Loucy (cell line): ENCODE measurements around the gene ZC3H18.

Source experiments
- H2AFZ ChIP-seq: fragments of 200-600 bp; sonication (generic); 2 replicates; pipeline ENCODE4 v1.6.0; 2016; ENCODE audit warnings: antibody characterized with exemption, mild to moderate bottlenecking, low read length, moderate library complexity
- H3F3A ChIP-seq: fragments of 200-600 bp; 2 replicates; pipeline ENCODE4 v1.6.0; 2016; ENCODE audit warnings: antibody characterized with exemption, low read depth, mild to moderate bottlenecking
- H3K27me3 ChIP-seq: fragments of 200-600 bp; sonication (generic); 2 replicates; pipeline ENCODE4 v1.6.1; 2014; ENCODE audit warnings: low read length, mild to moderate bottlenecking; ENCODE audit not compliant: insufficient read depth, poor library complexity, severe bottlenecking
- H3K36me3 ChIP-seq: fragments of 200-600 bp; sonication (generic); 2 replicates; pipeline ENCODE4 v1.6.1; 2016; ENCODE audit warnings: low read length; ENCODE audit not compliant: insufficient read depth
- H3K4me1 ChIP-seq: fragments of 200-600 bp; sonication (generic); 2 replicates; pipeline ENCODE4 v1.5.1; 2014; ENCODE audit warnings: low read length, mild to moderate bottlenecking; ENCODE audit not compliant: insufficient read depth, poor library complexity, severe bottlenecking
- H3K4me2 ChIP-seq: fragments of 200-600 bp; sonication (generic); 2 replicates; pipeline ENCODE4 v1.6.0; 2014; ENCODE audit warnings: antibody characterized with exemption, low read length, low read depth, mild to moderate bottlenecking; ENCODE audit not compliant: poor library complexity, severe bottlenecking
- H3K4me3 ChIP-seq: fragments of 200-600 bp; sonication (generic); 2 replicates; pipeline ENCODE4 v1.5.1; 2014; ENCODE audit warnings: low read length, mild to moderate bottlenecking, mixed read lengths; ENCODE audit not compliant: poor library complexity, severe bottlenecking
- H3K79me2 ChIP-seq: fragments of 200-600 bp; sonication (generic); 2 replicates; pipeline ENCODE4 v1.6.1; 2014; ENCODE audit warnings: low read length; ENCODE audit not compliant: insufficient read depth
- H3K9ac ChIP-seq: fragments of 200-600 bp; sonication (generic); 2 replicates; pipeline ENCODE4 v1.6.0; 2014; ENCODE audit warnings: mild to moderate bottlenecking, low read depth, low read length, moderate library complexity; ENCODE audit not compliant: poor library complexity, severe bottlenecking
- H3K9me2 ChIP-seq: fragments of 200-600 bp; sonication (generic); replicated peaks from 2 replicates; pipeline ENCODE4 v1.6.1; 2016; ENCODE audit warnings: low read depth, low read length, mixed read lengths
- H3K9me3 ChIP-seq: fragments of 200-600 bp; sonication (generic); 2 replicates; pipeline ENCODE4 v1.6.1; 2014; ENCODE audit warnings: mild to moderate bottlenecking, antibody characterized with exemption, low read length, low read depth; ENCODE audit not compliant: insufficient read depth
- H4K20me1 ChIP-seq: fragments of 200-600 bp; sonication (generic); 2 replicates; pipeline ENCODE4 v1.6.0; 2014; ENCODE audit warnings: antibody characterized with exemption, low read length, mild to moderate bottlenecking; ENCODE audit not compliant: insufficient read depth, poor library complexity, severe bottlenecking
- CTCF ChIP-seq: fragments of 200-600 bp; sonication (generic); conservative IDR thresholded peaks from 2 replicates; pipeline ENCODE4 v1.5.1; 2014; ENCODE audit warnings: mild to moderate bottlenecking, antibody characterized with exemption, low read length
- EZH2phosphoT487 ChIP-seq: fragments of 200-600 bp; IDR thresholded peaks from 2 replicates; pipeline ENCODE4 v1.6.1; 2018; ENCODE audit warnings: antibody characterized with exemption, mild to moderate bottlenecking, moderate library complexity, borderline replicate concordance

Gene ZC3H18

GRCh38 chr16:88677721-88678120, 107.5 kb downstream of the ZC3H18 start:
- no peaks in the 10 kb centered on the region for H3K4me1 ChIP-seq
- H4K20me1 ChIP-seq = no peaks in the 10 kb centered on the region

GRCh38 chr16:88678224-88678979, 108.2 kb downstream of the ZC3H18 start:
- H3K4me2 ChIP-seq = no peak overlapping the region
- no peaks in the 10 kb centered on the region for H3F3A ChIP-seq
- H3K27me3 ChIP-seq = no peaks in the 10 kb centered on the region
- H3K79me2 ChIP-seq = no peaks in the 10 kb centered on the region
- TF ChIP-seq EZH2phosphoT487 = no peak
- no peak for TF ChIP-seq CTCF
- no peak overlapping the region for H3K9ac ChIP-seq
- no peak overlapping the region for H2AFZ ChIP-seq
- no peaks in the 10 kb centered on the region for H3K9me2 ChIP-seq
- H3K4me3 ChIP-seq = no peak overlapping the region
- no peaks in the 10 kb centered on the region for H3K36me3 ChIP-seq
- no peaks in the 10 kb centered on the region for H4K20me1 ChIP-seq
- H3K4me1 ChIP-seq = no peaks in the 10 kb centered on the region
- no peaks in the 10 kb centered on the region for H3K9me3 ChIP-seq

More at GRCh38 chr16:88677721-88678120, 107.5 kb downstream of the ZC3H18 start:
- H3K9me3 ChIP-seq = no peaks in the 10 kb centered on the region
- H3K4me2 ChIP-seq = no peak overlapping the region
- H3K9ac ChIP-seq = no peak overlapping the region
- H3K79me2 ChIP-seq = no peaks in the 10 kb centered on the region
- TF ChIP-seq CTCF (no peak), EZH2phosphoT487 (no peak)
- H3K27me3 ChIP-seq = no peaks in the 10 kb centered on the region
- H3F3A ChIP-seq = no peaks in the 10 kb centered on the region
- H2AFZ ChIP-seq = no peak overlapping the region
- H3K36me3 ChIP-seq = no peaks in the 10 kb centered on the region
- no peaks in the 10 kb centered on the region for H3K9me2 ChIP-seq
- H3K4me3 ChIP-seq = no peak overlapping the region

- no peaks in the 10 kb centered on the region for H4K20me1 ChIP-seq
- H3F3A ChIP-seq = no peaks in the 10 kb centered on the region
- H3K36me3 ChIP-seq = no peaks in the 10 kb centered on the region
- no peak overlapping the region for H2AFZ ChIP-seq
- H3K9me3 ChIP-seq = no peaks in the 10 kb centered on the region
- no peaks in the 10 kb centered on the region for H3K79me2 ChIP-seq
- H3K9ac ChIP-seq = no peak overlapping the region
- no peak overlapping the region for H3K4me2 ChIP-seq
- H3K9me2 ChIP-seq = no peaks in the 10 kb centered on the region
- H3K27me3 ChIP-seq = no peaks in the 10 kb centered on the region
- TF ChIP-seq CTCF (no peak), EZH2phosphoT487 (no peak)
- peaks cover 3% of the 10 kb centered on the region for H3K4me1 ChIP-seq
- H3K4me3 ChIP-seq = no peak overlapping the region
Observed at GRCh38 chr16:88680554-88681083, 110.4 kb downstream of the ZC3H18 start.
